Endothelial cell of umbilical vein (primary cell): ENCODE results near the gene KCTD14. TPM values are rescaled to one million over a fixed set of nuclear protein-coding genes. Genes with fewer than 3 reads are reported as not detected.
A peak's percentile ranks its signal among the peaks of the same experiment; 100 is the strongest.

Source experiments
- BruUV-seq: library from RNA; stranded (reverse); fragments of 400-500 nt; replicated peaks from 2 replicates; lab custom pipeline; 2021; lab: Mats Ljungman, UMichigan
- CTCF ChIA-PET: fragments of 300-600, 350-600 bp; sonication (Branson Sonifier 250); formaldehyde crosslinking; loops from one replicate; lab custom pipeline; 2021; ENCODE audit warnings: antibody characterized with exemption, inconsistent platforms; lab: Charles Lee
- POLR2A ChIA-PET: fragments of 300-600, 350-600 bp; sonication (Branson Sonifier 250); formaldehyde crosslinking; loops from one replicate; lab custom pipeline; 2021; ENCODE audit warnings: antibody characterized with exemption, inconsistent platforms; lab: Charles Lee
- DNase-seq: peaks from one replicate; pipeline ENCODE4 v3.0.0-alpha.2; 2011; ENCODE audit warnings: low read depth, low spot score
- FAIRE-seq: peaks from 2 replicates; lab custom pipeline; 2011; peaks lifted over from hg19 to GRCh38; lab: Jason Lieb, UNC
- H2AFZ ChIP-seq: 2 replicates; pipeline ENCODE4 v1.6.0; 2012; ENCODE audit warnings: low read depth, low read length, control low read depth, inconsistent platforms
- H3K27ac ChIP-seq: 2 replicates; pipeline ENCODE4 v1.5.1; 2011; ENCODE audit warnings: low read depth, mild to moderate bottlenecking, control low read depth, low read length, moderate library complexity; ENCODE audit not compliant: insufficient read depth
- H3K27me3 ChIP-seq, 2 experiments: 2 replicates each; pipeline versions ENCODE4 v1.6.0 to v1.6.1; 2011; ENCODE audit warnings: low read length in 2 of 2, mixed read lengths in 1 of 2; ENCODE audit not compliant: control insufficient read depth in 2 of 2, insufficient read depth in 2 of 2
- H3K36me3 ChIP-seq, 2 experiments: 2 replicates in 1 of 2; 3 replicates in 1 of 2; pipeline ENCODE4 v1.5.1; 2011; ENCODE audit warnings: low read length in 2 of 2, mild to moderate bottlenecking in 1 of 2, moderate library complexity in 1 of 2; ENCODE audit not compliant: control insufficient read depth in 2 of 2, insufficient read depth in 2 of 2; ENCODE audit errors: extremely low read depth in 1 of 2
- H3K4me1 ChIP-seq: 3 replicates; pipeline ENCODE4 v1.5.1; 2011; ENCODE audit warnings: mild to moderate bottlenecking, low read length; ENCODE audit not compliant: control insufficient read depth, insufficient read depth; ENCODE audit errors: extremely low read depth
- H3K4me2 ChIP-seq: 2 replicates; pipeline ENCODE4 v1.6.1; 2011; ENCODE audit warnings: low read length, control low read depth, mixed read lengths; ENCODE audit not compliant: insufficient read depth
- H3K4me3 ChIP-seq, 3 experiments: fragments of 200-600 bp in 1 of 3; sonication (generic), shearing (Covaris generic) in 1 of 3; replicated peaks in 1 of 3; 2 replicates each; pipeline ENCODE4 v1.5.1; 2011 to 2016; ENCODE audit warnings: control low read depth in 3 of 3, low read length in 3 of 3, mild to moderate bottlenecking in 2 of 3, inconsistent platforms in 1 of 3, low read depth in 1 of 3, moderate library complexity in 1 of 3; ENCODE audit not compliant: insufficient read depth in 1 of 3
- H3K79me2 ChIP-seq: 2 replicates; pipeline ENCODE4 v1.6.0; 2012; ENCODE audit warnings: low read length, inconsistent platforms; ENCODE audit not compliant: control insufficient read depth, insufficient read depth
- H3K9ac ChIP-seq: replicated peaks from 2 replicates; pipeline ENCODE3; 2011; ENCODE audit warnings: low read length, control low read depth; ENCODE audit not compliant: insufficient read depth; ENCODE audit errors: extremely low read depth
- H3K9me1 ChIP-seq: replicated peaks from 3 replicates; pipeline ENCODE4 v1.6.0; 2011; ENCODE audit warnings: mild to moderate bottlenecking, low read length; ENCODE audit not compliant: control insufficient read depth, insufficient read depth; ENCODE audit errors: extremely low read depth
- H3K9me3 ChIP-seq: replicated peaks from 2 replicates; pipeline ENCODE4 v1.5.1; 2012; ENCODE audit warnings: low read length, inconsistent platforms; ENCODE audit not compliant: control insufficient read depth, insufficient read depth
- H4K20me1 ChIP-seq: replicated peaks from 2 replicates; pipeline ENCODE3; 2011; ENCODE audit warnings: mild to moderate bottlenecking, low read length; ENCODE audit not compliant: control insufficient read depth, insufficient read depth; ENCODE audit errors: extremely low read depth
- EZH2 ChIP-seq: IDR thresholded peaks from 2 replicates; pipeline ENCODE4 v1.6.1; 2012; ENCODE audit warnings: borderline replicate concordance, low read depth, mild to moderate bottlenecking, moderate library complexity, low read length, inconsistent platforms; ENCODE audit not compliant: severe bottlenecking
- FOS ChIP-seq: IDR thresholded peaks from 2 replicates; pipeline ENCODE4 v1.6.1; 2011; ENCODE audit warnings: mild to moderate bottlenecking, low read length, moderate library complexity, borderline replicate concordance; ENCODE audit not compliant: insufficient read depth
- GATA2 ChIP-seq: IDR thresholded peaks from 2 replicates; pipeline ENCODE4 v1.7.0; 2011; ENCODE audit warnings: low read depth, mild to moderate bottlenecking, moderate library complexity, mixed read lengths, low read length; ENCODE audit not compliant: insufficient read length, insufficient read depth
- JUN ChIP-seq: IDR thresholded peaks from 2 replicates; pipeline ENCODE4 v1.6.1; 2011; ENCODE audit warnings: borderline replicate concordance, low read depth; ENCODE audit not compliant: insufficient read length, insufficient read depth
- MYC ChIP-seq: IDR thresholded peaks from one replicate; pipeline ENCODE4 v1.6.1; 2011; ENCODE audit warnings: mild to moderate bottlenecking, low read depth, low read length
- POLR2A ChIP-seq: IDR thresholded peaks from 2 replicates; pipeline ENCODE4 v1.6.1; 2012; ENCODE audit warnings: low read depth, mild to moderate bottlenecking, control low read depth, low read length
- POLR2AphosphoS5 ChIP-seq: IDR thresholded peaks from 2 replicates; pipeline ENCODE4 v1.6.1; 2012; ENCODE audit warnings: low read depth, mild to moderate bottlenecking, control low read depth, low read length, moderate library complexity; ENCODE audit not compliant: insufficient read depth
- dilution Hi-C: fragments of 300-500 bp; cut with MboI; formaldehyde crosslinking; loops from one replicate; pipeline ENCODE4 v1.15.0; 2019; ENCODE audit warnings: low sequenced_read_pairs; ENCODE audit not compliant: extremely low pct_ligation_motif_present
- intact Hi-C: fragments of 100-400 bp; cut with micrococcal nuclease; formaldehyde crosslinking; loops from one replicate; pipeline ENCODE4 v1.10.0; 2022
- polyA plus RNA-seq, 4 experiments: library from polyadenylated mRNA; depleted of rRNA in 3 of 4; stranded (reverse) in 3 of 4; unstranded in 1 of 4; fragments of >200 nt; gene quantifications; 2 replicates each; pipeline versions ENCODE4 v1.2.1 to v1.2.3, GENCODE V29; 2011 to 2012; ENCODE audit warnings: missing spikeins in 1 of 4
- total RNA-seq: library from RNA; stranded (reverse); gene quantifications from 2 replicates; pipeline ENCODE4 v1.2.3, GENCODE V29; 2021
- TF ChIP-seq, protein P1 (sequence below), 2 donors: IDR thresholded peaks; 1 replicate in 1 of 2; 2 replicates in 1 of 2; pipeline ENCODE4 v1.5.1; 2011; ENCODE audit warnings: low read length in 2 of 2, mild to moderate bottlenecking in 2 of 2, moderate library complexity in 2 of 2, control low read depth in 1 of 2, inconsistent platforms in 1 of 2, low read depth in 1 of 2; ENCODE audit not compliant: insufficient read depth in 1 of 2; ENCODE audit errors: extremely low read depth in 1 of 2
- TF ChIP-seq, protein P2 (sequence below): IDR thresholded peaks from 2 replicates; pipeline ENCODE4 v1.6.1; 2011; ENCODE audit not compliant: insufficient read depth, insufficient read length

KCTD14 gene
- total and polyA plus RNA-seq, 2 donors (not counting 3 experiments of a cell fraction or from before 2014, with no cell fraction given): 0.57 to 1.8 TPM

DNA sequence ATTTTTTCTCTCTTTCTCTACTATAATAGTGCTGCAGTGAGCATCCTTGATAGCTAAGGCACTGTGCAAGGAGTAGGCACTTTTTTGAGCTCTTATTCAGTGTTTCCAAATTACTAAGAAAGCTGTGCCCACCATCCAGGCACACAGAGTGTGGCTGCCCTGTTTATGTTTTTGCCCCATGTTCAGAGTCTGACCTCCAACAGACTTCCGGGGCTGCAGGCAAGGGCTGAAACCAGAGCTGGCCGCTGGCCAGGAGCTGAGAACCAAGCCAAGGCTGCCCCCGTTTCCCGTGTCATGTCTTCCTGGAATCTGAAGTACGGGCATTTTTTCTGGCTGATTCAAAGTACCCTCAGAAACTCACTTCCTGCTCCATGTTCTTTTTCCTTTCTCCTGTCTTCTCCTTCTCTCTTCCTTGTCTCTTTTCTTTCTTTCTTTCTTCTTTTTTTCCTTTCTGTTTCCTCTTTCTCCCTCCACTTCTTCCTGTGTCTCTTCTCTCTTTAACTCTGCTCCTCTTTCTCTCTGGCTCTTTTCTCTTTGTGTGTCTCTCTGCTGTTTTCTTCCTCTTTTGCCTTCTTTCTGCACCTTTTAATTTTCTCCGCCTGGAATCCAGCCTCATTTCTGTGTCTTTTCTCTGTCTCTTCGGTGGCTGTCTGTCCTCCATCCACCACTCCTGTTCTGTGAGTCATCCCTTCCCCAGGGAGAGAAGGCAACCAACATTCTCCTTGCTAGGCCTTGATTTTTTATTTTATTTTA is 17.0 kb upstream of the KCTD14 start:
- Histone ChIP-seq H4K20me1 (no peaks in the 10 kb centered on the region), H3K36me3 (no peaks in the 10 kb centered on the region), H3K4me1 (peaks cover 21% of the 10 kb centered on the region), H2AFZ (peak overlapping the region; percentile 83), H3K9me3 (no peaks in the 10 kb centered on the region), H3K79me2 (no peaks in the 10 kb centered on the region), H3K9me1 (no peaks in the 10 kb centered on the region), H3K9ac (peak overlapping the region; percentile 75), H3K4me3 (peak overlapping the region in 1 of 3 experiments; percentile 48), H3K27ac (peak overlapping the region; percentile 92), H3K27me3 (no peaks in the 10 kb centered on the region), H3K4me2 (peak overlapping the region; percentile 89)
- dilution Hi-C loops (no loop called here), intact Hi-C loops (no loop called here)
- peak; percentile 80 for DNase-seq
- TF ChIP-seq FOS (peak; percentile 31), JUN (peak; percentile 5), POLR2AphosphoS5 (peak; percentile 83), POLR2A (peak; percentile 44), GATA2 (no peak), EZH2 (no peak), MYC (no peak)
- TF ChIP-seq, protein P1, sequence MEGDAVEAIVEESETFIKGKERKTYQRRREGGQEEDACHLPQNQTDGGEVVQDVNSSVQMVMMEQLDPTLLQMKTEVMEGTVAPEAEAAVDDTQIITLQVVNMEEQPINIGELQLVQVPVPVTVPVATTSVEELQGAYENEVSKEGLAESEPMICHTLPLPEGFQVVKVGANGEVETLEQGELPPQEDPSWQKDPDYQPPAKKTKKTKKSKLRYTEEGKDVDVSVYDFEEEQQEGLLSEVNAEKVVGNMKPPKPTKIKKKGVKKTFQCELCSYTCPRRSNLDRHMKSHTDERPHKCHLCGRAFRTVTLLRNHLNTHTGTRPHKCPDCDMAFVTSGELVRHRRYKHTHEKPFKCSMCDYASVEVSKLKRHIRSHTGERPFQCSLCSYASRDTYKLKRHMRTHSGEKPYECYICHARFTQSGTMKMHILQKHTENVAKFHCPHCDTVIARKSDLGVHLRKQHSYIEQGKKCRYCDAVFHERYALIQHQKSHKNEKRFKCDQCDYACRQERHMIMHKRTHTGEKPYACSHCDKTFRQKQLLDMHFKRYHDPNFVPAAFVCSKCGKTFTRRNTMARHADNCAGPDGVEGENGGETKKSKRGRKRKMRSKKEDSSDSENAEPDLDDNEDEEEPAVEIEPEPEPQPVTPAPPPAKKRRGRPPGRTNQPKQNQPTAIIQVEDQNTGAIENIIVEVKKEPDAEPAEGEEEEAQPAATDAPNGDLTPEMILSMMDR (IDR thresholded peaks at IDR 0.05; ENCODE audit: extremely low read depth in 1 of 2, insufficient read depth in 1 of 2, low read depth in 1 of 2, low read length in 2 of 2): no peak
- TF ChIP-seq, protein P2, sequence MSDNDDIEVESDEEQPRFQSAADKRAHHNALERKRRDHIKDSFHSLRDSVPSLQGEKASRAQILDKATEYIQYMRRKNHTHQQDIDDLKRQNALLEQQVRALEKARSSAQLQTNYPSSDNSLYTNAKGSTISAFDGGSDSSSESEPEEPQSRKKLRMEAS: no peak
- peak; percentile 95 for FAIRE-seq
- POLR2A ChIA-PET: interaction anchor here (1.1 kb wide), 1 partner anchor 45 kb away, joined by 8 read pairs; the partner anchor contains the start of gene INTS4
- CTCF ChIA-PET: interaction anchor here (1.1 to 1.8 kb wide), 3 partner anchors 40 to 278 kb away, joined by 3 to 5 read pairs (median 3); partner anchors contain the start of gene INTS4
- BruUV-seq: no TSS peak
